HG03354 (cell line): ENCODE data around the gene BCL11A.

ENCODE experiments used
- ATAC-seq: cut with Tn5 transposase; IDR thresholded peaks from one replicate; pipeline ENCODE4 v1.9.1; 2021; ENCODE audit warnings: mild to moderate bottlenecking; ENCODE audit not compliant: unreplicated experiment, poor library complexity, severe bottlenecking

Gene BCL11A

GRCh38 chr2:60513191-60513590 lies 40.3 kb downstream of the BCL11A start:
- ATAC-seq, result no peak

- ATAC-seq, result peak; percentile 32
Measured at GRCh38 chr2:60512641-60513040, 40.8 kb downstream of the BCL11A start.

- ATAC-seq, result peak; percentile 36
Measured at GRCh38 chr2:60512062-60512622, 41.3 kb downstream of the BCL11A start.

- ATAC-seq, result no peak
Measured at GRCh38 chr2:60510713-60511112, 42.7 kb downstream of the BCL11A start.

- no peak for ATAC-seq
Measured at GRCh38 chr2:60509066-60509465, 44.4 kb downstream of the BCL11A start.

GRCh38 chr2:60508339-60508917 lies 45.0 kb downstream of the BCL11A start:
- no peak for ATAC-seq

- no peak for ATAC-seq
Measured at GRCh38 chr2:60507211-60507965, 46.1 kb downstream of the BCL11A start.

- ATAC-seq, result no peak
Measured at GRCh38 chr2:60505880-60506260, 47.6 kb downstream of the BCL11A start.

GRCh38 chr2:60505240-60505879 lies 48.1 kb downstream of the BCL11A start:
- no peak for ATAC-seq

- ATAC-seq, result no peak
Measured at GRCh38 chr2:60504049-60504448, 49.4 kb downstream of the BCL11A start.

GRCh38 chr2:60502144-60502543 lies 51.3 kb downstream of the BCL11A start:
- ATAC-seq, result no peak

GRCh38 chr2:60500861-60501260 lies 52.6 kb downstream of the BCL11A start:
- ATAC-seq, result no peak

- no peak for ATAC-seq
Measured at GRCh38 chr2:60499651-60500265, 53.7 kb downstream of the BCL11A start.

- ATAC-seq, result peak; percentile 69
Measured at GRCh38 chr2:60498816-60499429, 54.5 kb downstream of the BCL11A start.

- peak; percentile 58 for ATAC-seq
Measured at GRCh38 chr2:60498127-60498815, 55.2 kb downstream of the BCL11A start.

- no peak for ATAC-seq
Measured at GRCh38 chr2:60497500-60497899, 56.0 kb downstream of the BCL11A start.

- no peak for ATAC-seq
Measured at GRCh38 chr2:60496956-60497355, 56.5 kb downstream of the BCL11A start.

- ATAC-seq, result no peak
Measured at GRCh38 chr2:60496475-60496874, 57.0 kb downstream of the BCL11A start.

GRCh38 chr2:60495041-60495625 lies 58.3 kb downstream of the BCL11A start:
- no peak for ATAC-seq
